K562 (cell line): ENCODE measurements around the gene LINS1. TPM values are rescaled to one million over a fixed set of nuclear protein-coding genes. Genes with fewer than 3 reads are reported as not detected.

ENCODE experiments used
- ATAC-seq: fragments of 200-7000 bp; cut with Tn5 transposase; 3 replicates; pipeline ENCODE4 v1.9.1; 2020; ENCODE audit warnings: moderate library complexity
- BruUV-seq: library from RNA; stranded (reverse); fragments of 400-500 nt; replicated peaks from 2 replicates; lab custom pipeline; 2021; lab: Mats Ljungman, UMichigan
- CTCF ChIA-PET: fragments of 300-600 bp; formaldehyde crosslinking; extraction: SDS; loops from one replicate; lab custom pipeline; 2021; ENCODE audit warnings: low intra/inter-chr PET ratio; lab: Yijun Ruan, JAX
- POLR2A ChIA-PET: fragments of 300-600, 350-650 bp; sonication (Branson Sonifier 250); formaldehyde crosslinking; extraction: SDS; loops from one replicate; lab custom pipeline; 2021; ENCODE audit warnings: antibody characterized with exemption, inconsistent platforms; lab: Yijun Ruan, JAX
- DNase-seq, 4 experiments: peaks; one replicate each; pipeline versions ENCODE4 v3.0.0 to v3.0.0-alpha.2; 2011 to 2018; ENCODE audit warnings: low spot score in 3 of 4, mixed read lengths in 3 of 4; ENCODE audit errors: extremely low read depth in 1 of 4
- FAIRE-seq: peaks from 2 replicates; lab custom pipeline; 2011; peaks lifted over from hg19 to GRCh38; lab: Jason Lieb, UNC
- H2AFZ ChIP-seq: 2 replicates; pipeline ENCODE4 v1.6.0; 2011; ENCODE audit warnings: low read depth, low read length, control low read depth, inconsistent platforms
- H3K27ac ChIP-seq: fragments of 200-600 bp; 3 replicates; pipeline ENCODE4 v1.8.0; 2011; ENCODE audit warnings: low read depth, mild to moderate bottlenecking, control low read depth, inconsistent platforms, low read length, moderate library complexity, mixed read lengths; ENCODE audit errors: extremely low read depth
- H3K27me3 ChIP-seq, 2 experiments: fragments of 300-600 bp in 1 of 2; 2 replicates in 1 of 2; 3 replicates in 1 of 2; pipeline versions ENCODE4 v1.6.0 to v1.8.0; 2011; ENCODE audit warnings: inconsistent platforms in 2 of 2, low read length in 2 of 2, mild to moderate bottlenecking in 1 of 2, mixed read lengths in 1 of 2, moderate library complexity in 1 of 2; ENCODE audit not compliant: control insufficient read depth in 2 of 2, insufficient read depth in 2 of 2
- H3K36me3 ChIP-seq: fragments of 300-600 bp; 3 replicates; pipeline ENCODE4 v1.8.0; 2011; ENCODE audit warnings: mild to moderate bottlenecking, low read length, inconsistent platforms; ENCODE audit not compliant: control insufficient read depth, insufficient read depth
- H3K4me1 ChIP-seq, 2 experiments: fragments of 200-600 bp in 1 of 2; replicated peaks in 1 of 2; 2 replicates in 1 of 2; 3 replicates in 1 of 2; pipeline versions ENCODE4 v1.5.1 to v1.8.0; 2011; ENCODE audit warnings: inconsistent platforms in 2 of 2, low read length in 2 of 2, mild to moderate bottlenecking in 1 of 2, mixed read lengths in 1 of 2, moderate library complexity in 1 of 2; ENCODE audit not compliant: control insufficient read depth in 2 of 2, insufficient read depth in 2 of 2
- H3K4me2 ChIP-seq: 2 replicates; pipeline ENCODE4 v1.6.1; 2011; ENCODE audit warnings: low read length, control low read depth, inconsistent platforms, mixed read lengths; ENCODE audit not compliant: insufficient read depth
- H3K4me3 ChIP-seq: fragments of 200-600 bp; sonication (generic), shearing (Covaris generic); 2 replicates; pipeline ENCODE4 v1.5.1; 2016; ENCODE audit warnings: control low read depth, inconsistent platforms
- H3K79me2 ChIP-seq: fragments of 200-600 bp; 3 replicates; pipeline ENCODE4 v1.8.0; 2011; ENCODE audit warnings: low read length, inconsistent platforms; ENCODE audit not compliant: control insufficient read depth, insufficient read depth
- H3K9ac ChIP-seq, 2 experiments: 2 replicates each; pipeline versions ENCODE4 v1.6.0 to v1.6.1; 2011; ENCODE audit warnings: low read depth in 2 of 2, low read length in 2 of 2, control low read depth in 1 of 2, inconsistent platforms in 1 of 2, mild to moderate bottlenecking in 1 of 2, mixed read lengths in 1 of 2; ENCODE audit not compliant: insufficient read depth in 1 of 2
- H3K9me1 ChIP-seq: one replicate; pipeline ENCODE4 v1.6.0; 2011; ENCODE audit warnings: inconsistent platforms, mild to moderate bottlenecking, low read length, moderate library complexity; ENCODE audit not compliant: control insufficient read depth, insufficient read depth
- H3K9me3 ChIP-seq: replicated peaks from 2 replicates; pipeline ENCODE4 v1.5.1; 2011; ENCODE audit warnings: low read depth, low read length, inconsistent platforms; ENCODE audit not compliant: control insufficient read depth, insufficient read depth
- H4K20me1 ChIP-seq: replicated peaks from 2 replicates; pipeline ENCODE4 v1.6.1; 2011; ENCODE audit warnings: low read length, inconsistent platforms, mixed read lengths; ENCODE audit not compliant: control insufficient read depth, insufficient read depth
- FOXK2 ChIP-seq, 2 experiments: fragments of 450-650 bp; IDR thresholded peaks in 1 of 2; conservative IDR thresholded peaks in 1 of 2; 2 replicates each; pipeline ENCODE4 v1.6.1; 2016; ENCODE audit warnings: low read depth in 2 of 2, mild to moderate bottlenecking in 1 of 2
- FOXM1 ChIP-seq, 2 experiments: fragments of 450-650 bp in 1 of 2; sonication (generic) in 1 of 2; formaldehyde crosslinking in 1 of 2; IDR thresholded peaks; 2 replicates each; pipeline versions ENCODE4 v1.6.1 to v1.9.0; 2017 to 2022; ENCODE audit warnings: low read depth in 2 of 2, mild to moderate bottlenecking in 2 of 2, missing genetic modification reagents in 1 of 2, moderate library complexity in 1 of 2
- HOXB6 ChIP-seq: fragments of 250-450 bp; sonication (Bioruptor Pico); IDR thresholded peaks from 2 replicates; pipeline ENCODE4 v1.5.1; 2022; ENCODE audit warnings: mild to moderate bottlenecking, borderline replicate concordance
- NFE2L1 ChIP-seq: fragments of 450-650 bp; IDR thresholded peaks from 2 replicates; pipeline ENCODE4 v1.6.1; 2016; ENCODE audit warnings: missing genetic modification characterization, low read depth, mild to moderate bottlenecking, missing compliant biosample characterization, moderate library complexity, borderline replicate concordance
- SAFB2 ChIP-seq: fragments of 200-400 bp; formaldehyde crosslinking; IDR thresholded peaks from 2 replicates; pipeline ENCODE4 v1.6.1; 2018; ENCODE audit warnings: borderline replicate concordance, low read length, low read depth, moderate library complexity; ENCODE audit not compliant: severe bottlenecking
- SNAPC5 ChIP-seq: fragments of 250-450 bp; sonication (Bioruptor Pico); IDR thresholded peaks from 2 replicates; pipeline ENCODE4 v1.8.0; 2021; ENCODE audit warnings: moderate library complexity, mild to moderate bottlenecking, inconsistent platforms
- TBL1XR1 ChIP-seq, 2 experiments: IDR thresholded peaks; 2 replicates each; pipeline ENCODE4 v1.6.1; 2012; ENCODE audit warnings: improper control_type of control experiment in 2 of 2, low read length in 2 of 2, mild to moderate bottlenecking in 1 of 2
- ZNF780A ChIP-seq: fragments of 250-450 bp; sonication (Bioruptor Pico); IDR thresholded peaks from 2 replicates; pipeline ENCODE4 v1.5.0; 2021; ENCODE audit warnings: mild to moderate bottlenecking
- WGBS: fragments of 100-300 bp; shearing (Covaris generic); methylation state at CpG from one replicate; pipeline ENCODE4 v1.1.6; 2016; ENCODE audit warnings: low coverage, mixed read lengths; ENCODE audit not compliant: insufficient coverage; ENCODE audit errors: missing lambda C conversion rate; 5-methylcytosine and 5-hydroxymethylcytosine counted together
- in situ Hi-C: fragments of 300-500 bp; cut with MboI; formaldehyde crosslinking; loops from 4 replicates; pipeline ENCODE4 v1.15.0; 2018; ENCODE audit warnings: inconsistent platforms, mixed read lengths
- intact Hi-C: fragments of 100-400 bp; cut with micrococcal nuclease; formaldehyde crosslinking; loops from 2 replicates; pipeline ENCODE4 v1.14.2; 2022
- polyA plus RNA-seq, 8 experiments: library from polyadenylated mRNA; depleted of rRNA in 4 of 8; stranded (reverse) in 5 of 8; unstranded in 3 of 8; fragments of >200 nt; fragmentation: Nextera tagmentation in 2 of 8; fragmentation: Illumina TruSeq in 1 of 8; extraction: Ambion mirVana in 2 of 8; extraction: Trizol in 1 of 8; gene quantifications; 2 replicates each; pipeline versions ENCODE4 v1.2.1 to v1.2.3, GENCODE V29; 2011 to 2014; ENCODE audit warnings: inconsistent platforms in 1 of 8, missing spikeins in 1 of 8
- total RNA-seq, 7 experiments: library from RNA; depleted of rRNA in 6 of 7; stranded (reverse); fragments of >200 nt in 6 of 7; fragmentation: Illumina TruSeq in 2 of 7; extraction: Trizol in 2 of 7; gene quantifications; 2 replicates each; pipeline versions ENCODE4 v1.2.1 to v1.2.3, GENCODE V29; 2011 to 2021; ENCODE audit warnings: low replicate concordance in 1 of 7

Gene LINS1
- total and polyA plus RNA-seq, 9 of the 15 experiments (the other 6 are each of a cell fraction or from before 2014, with no cell fraction given): 15.4 to 31.4 (median 24.6) TPM

DNA sequence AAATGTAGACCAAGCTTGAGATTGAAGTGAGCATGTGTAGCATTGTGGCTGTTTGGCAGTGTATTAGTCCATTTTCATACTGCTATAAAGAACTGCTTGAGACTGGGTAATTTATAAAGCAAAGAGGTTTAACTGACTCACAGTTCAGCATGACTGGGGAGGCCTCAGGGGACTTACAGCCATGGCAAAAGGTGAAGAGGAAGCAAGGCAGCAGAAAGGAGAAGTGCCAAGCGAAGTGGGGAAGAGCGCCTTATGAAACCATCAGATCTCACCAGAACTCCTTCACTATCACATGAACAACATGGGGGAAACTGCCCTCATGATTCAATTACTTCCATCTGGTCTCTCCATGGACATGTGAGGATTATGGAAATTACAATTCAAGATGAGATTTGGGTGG lies 64.7 kb downstream of the LINS1 start:
- Histone ChIP-seq H3K27ac (no peak overlapping the region), H4K20me1 (no peaks in the 10 kb centered on the region), H3K4me1 (no peaks in the 10 kb centered on the region), H3K79me2 (no peaks in the 10 kb centered on the region), H3K4me3 (no peak overlapping the region), H3K9ac (no peak overlapping the region), H3K36me3 (no peaks in the 10 kb centered on the region), H3K4me2 (no peak overlapping the region), H3K9me1 (no peaks in the 10 kb centered on the region), H2AFZ (no peak overlapping the region), H3K27me3 (peaks cover 0 to 9% of the 10 kb centered on the region in 2 experiments; a peak in 3 of 5 replicates), H3K9me3 (no peaks in the 10 kb centered on the region)
- CTCF ChIA-PET: no interaction called here
- in situ Hi-C loops (no loop called here), intact Hi-C loops (no loop called here)
- no peak for FAIRE-seq
- DNase-seq: no peak
- TF ChIP-seq FOXK2 (conservative IDR thresholded peaks at IDR 0.05 in 1 of 2, IDR thresholded peaks at IDR 0.05 in 1 of 2; ENCODE audit: low read depth in 2 of 2) (no peak), FOXM1 (IDR thresholded peaks at IDR 0.05; ENCODE audit: low read depth) (no peak), FOXM1 (CRISPR knock-in tag; IDR thresholded peaks at IDR 0.05; ENCODE audit: low read depth) (no peak), NFE2L1 (no peak), HOXB6 (CRISPR knock-in tag) (no peak), SAFB2 (no peak), SNAPC5 (CRISPR knock-in tag) (no peak), ZNF780A (CRISPR knock-in tag) (no peak), TBL1XR1 (IDR thresholded peaks at IDR 0.05; ENCODE audit: low read length in 2 of 2) (no peak)
- no TSS peak for BruUV-seq
- 0% methylated on average over 2 of the region's 2 CpGs for WGBS
- POLR2A ChIA-PET: no interaction called here
- ATAC-seq: no peak
